HepG2 (cell line): ENCODE measurements around the gene MYO3B. TPM values are rescaled to one million over a fixed set of nuclear protein-coding genes. Genes with fewer than 3 reads are reported as not detected.

Experiments used
- CREM ChIP-seq, 2 experiments: sonication (generic) in 1 of 2; formaldehyde crosslinking in 1 of 2; IDR thresholded peaks; 2 replicates each; pipeline versions ENCODE4 v1.4.0 to v1.6.1; 2016 to 2020; ENCODE audit warnings: antibody characterized with exemption in 1 of 2, mild to moderate bottlenecking in 1 of 2, missing genetic modification reagents in 1 of 2
- ETV6 ChIP-seq: sonication (generic); formaldehyde crosslinking; conservative IDR thresholded peaks from 2 replicates; pipeline ENCODE4 v1.4.0; 2020; ENCODE audit warnings: missing genetic modification reagents
- FOXO1 ChIP-seq: sonication (generic); formaldehyde crosslinking; IDR thresholded peaks from 2 replicates; pipeline ENCODE4 v1.4.0; 2020; ENCODE audit warnings: missing genetic modification reagents
- FUBP1 ChIP-seq: sonication (generic); formaldehyde crosslinking; IDR thresholded peaks from 2 replicates; pipeline ENCODE4 v1.5.1; 2020; ENCODE audit warnings: missing genetic modification reagents, mild to moderate bottlenecking, borderline replicate concordance
- GLMP ChIP-seq: sonication (generic); formaldehyde crosslinking; IDR thresholded peaks from 2 replicates; pipeline ENCODE4 v1.9.0; 2021; ENCODE audit warnings: missing genetic modification reagents, mild to moderate bottlenecking, borderline replicate concordance
- HOMEZ ChIP-seq: IDR thresholded peaks from 2 replicates; pipeline ENCODE4 v1.6.1; 2016; ENCODE audit warnings: low read depth
- KDM1A ChIP-seq: IDR thresholded peaks from 2 replicates; pipeline ENCODE4 v1.6.1; 2016; ENCODE audit warnings: missing compliant biosample characterization
- KDM3A ChIP-seq: IDR thresholded peaks from 2 replicates; pipeline ENCODE4 v1.6.1; 2018; ENCODE audit warnings: low read depth, missing compliant biosample characterization
- MBD4 ChIP-seq: IDR thresholded peaks from 2 replicates; pipeline ENCODE4 v1.6.1; 2012; ENCODE audit warnings: low read length, inconsistent platforms, borderline replicate concordance
- MXD4 ChIP-seq: IDR thresholded peaks from 2 replicates; pipeline ENCODE4 v1.6.1; 2016; ENCODE audit warnings: mild to moderate bottlenecking, missing biosample characterization, missing genetic modification reagents
- RBM22 ChIP-seq: fragments of 200-400 bp; formaldehyde crosslinking; optimal IDR thresholded peaks from 2 replicates; pipeline ENCODE3; 2017; ENCODE audit warnings: mild to moderate bottlenecking, low read length, moderate library complexity
- SKIL ChIP-seq: sonication (generic); formaldehyde crosslinking; IDR thresholded peaks from 2 replicates; pipeline ENCODE4 v1.8.0; 2022; ENCODE audit warnings: missing genetic modification reagents, mild to moderate bottlenecking, moderate library complexity, borderline replicate concordance
- SYNCRIP ChIP-seq: fragments of 200-400 bp; formaldehyde crosslinking; IDR thresholded peaks from 2 replicates; pipeline ENCODE4 v1.6.1; 2018; ENCODE audit warnings: mild to moderate bottlenecking, low read depth, low read length; ENCODE audit not compliant: insufficient read depth
- TRIM22 ChIP-seq: fragments of 450-650 bp; IDR thresholded peaks from 2 replicates; pipeline ENCODE4 v1.6.1; 2017
- U2AF1 ChIP-seq: fragments of 200-400 bp; formaldehyde crosslinking; optimal IDR thresholded peaks from 2 replicates; pipeline ENCODE3; 2017; ENCODE audit warnings: mild to moderate bottlenecking, low read depth, low read length
- ZFP41 ChIP-seq: sonication (generic); formaldehyde crosslinking; IDR thresholded peaks from 2 replicates; pipeline ENCODE4 v1.4.0; 2020; ENCODE audit warnings: mild to moderate bottlenecking, missing genetic modification reagents, borderline replicate concordance
- ZKSCAN8 ChIP-seq: IDR thresholded peaks from 2 replicates; pipeline ENCODE4 v1.6.1; 2016; ENCODE audit warnings: borderline replicate concordance, missing genetic modification reagents, missing compliant biosample characterization
- ZNF224 ChIP-seq: sonication (generic); formaldehyde crosslinking; IDR thresholded peaks from 2 replicates; pipeline ENCODE4 v1.5.0; 2020; ENCODE audit warnings: mild to moderate bottlenecking, missing genetic modification reagents
- ZNF672 ChIP-seq: sonication (generic); formaldehyde crosslinking; IDR thresholded peaks from 2 replicates; pipeline ENCODE4 v1.8.1; 2022; ENCODE audit warnings: missing genetic modification reagents
- ZNF816 ChIP-seq: sonication (generic); formaldehyde crosslinking; IDR thresholded peaks from 2 replicates; pipeline ENCODE4 v1.8.0; 2022; ENCODE audit warnings: missing genetic modification reagents, mild to moderate bottlenecking, borderline replicate concordance
- ZNF878 ChIP-seq: sonication (generic); formaldehyde crosslinking; IDR thresholded peaks from 2 replicates; pipeline ENCODE4 v1.8.1; 2023; ENCODE audit warnings: mild to moderate bottlenecking, missing genetic modification reagents, moderate library complexity
- ZZZ3 ChIP-seq: sonication (generic); formaldehyde crosslinking; IDR thresholded peaks from 2 replicates; pipeline ENCODE4 v1.4.0; 2020; ENCODE audit warnings: missing genetic modification reagents, mild to moderate bottlenecking, borderline replicate concordance
- polyA plus RNA-seq, 8 experiments: library from polyadenylated mRNA; depleted of rRNA in 3 of 8; stranded (reverse) in 7 of 8; unstranded in 1 of 8; fragments of >200 nt; fragmentation: Illumina TruSeq in 4 of 8; extraction: Trizol in 4 of 8; gene quantifications; 2 replicates each; pipeline versions ENCODE4 v1.2.1 to v1.2.3, GENCODE V29; 2011 to 2016; ENCODE audit warnings: low read depth in 4 of 8, missing spikeins in 1 of 8, mixed read lengths in 1 of 8; ENCODE audit not compliant: insufficient read depth in 1 of 8
- total RNA-seq, 5 experiments: library from RNA; depleted of rRNA; stranded (reverse); fragments of >200 nt; fragmentation: Illumina TruSeq; extraction: Trizol; gene quantifications; 2 replicates each; pipeline ENCODE4 v1.2.3, GENCODE V29; 2016; ENCODE audit warnings: low read depth in 1 of 5

The MYO3B gene
- total and polyA plus RNA-seq, 2 of the 13 experiments (the other 11 are each of a cell fraction or from before 2014, with no cell fraction given), result 0.01 TPM; not detected in 1

GRCh38 chr2:170485254-170486026 lies 307.5 kb downstream of the MYO3B start (continued):
- TF ChIP-seq FOXO1 (no peak), ZNF878 (CRISPR knock-in tag) (no peak), FUBP1 (CRISPR knock-in tag) (no peak), U2AF1 (no peak), ETV6 (no peak), KDM1A (no peak), CREM (IDR thresholded peaks at IDR 0.05) (peak; percentile 40), CREM (CRISPR knock-in tag; IDR thresholded peaks at IDR 0.05) (no peak), ZFP41 (no peak), ZNF224 (CRISPR knock-in tag) (no peak), HOMEZ (CRISPR knock-in tag) (no peak; the same call in 1 of the 2 replicates), ZNF816 (CRISPR knock-in tag) (no peak), ZNF672 (CRISPR knock-in tag) (no peak), MBD4 (peak; percentile 69; the same call in 1 of the 2 replicates), TRIM22 (no peak), GLMP (CRISPR knock-in tag) (no peak), ZKSCAN8 (CRISPR knock-in tag) (no peak), SYNCRIP (no peak), RBM22 (no peak), SKIL (CRISPR knock-in tag) (no peak), KDM3A (CRISPR knock-in tag) (0 out of 2 replicates have a peak, but pooled peaks have one; percentile 24), MXD4 (no peak), ZZZ3 (CRISPR knock-in tag) (no peak)
